BJ (cell line): ENCODE measurements around the gene UBR3. TPM values are rescaled to one million over a fixed set of nuclear protein-coding genes. Genes with fewer than 3 reads are reported as not detected.
"Not testable (repeated sequence)": the region's sequence is repeated elsewhere in the genome, so short reads cannot be mapped to it uniquely, and the experiment has no call there.

Experiments
- CTCF ChIA-PET: fragments of 350-600 bp; formaldehyde crosslinking; extraction: SDS; loops from one replicate; lab custom pipeline; 2021; ENCODE audit warnings: antibody characterized with exemption, inconsistent platforms; lab: Yijun Ruan, JAX
- POLR2A ChIA-PET: fragments of 300-600 bp; sonication (Branson Sonifier 250); formaldehyde crosslinking; extraction: SDS; loops from one replicate; lab custom pipeline; 2021; ENCODE audit warnings: antibody characterized with exemption; lab: Charles Lee
- DNase-seq: peaks from one replicate; pipeline ENCODE4 v3.0.0-alpha.2; 2011; ENCODE audit warnings: low read depth
- H3K27me3 ChIP-seq: 2 replicates; pipeline ENCODE4 v1.6.0; 2011; ENCODE audit warnings: low read length; ENCODE audit not compliant: control insufficient read depth, insufficient read depth
- H3K36me3 ChIP-seq: 2 replicates; pipeline ENCODE4 v1.5.1; 2011; ENCODE audit warnings: low read length; ENCODE audit not compliant: control insufficient read depth, insufficient read depth
- H3K4me3 ChIP-seq: 2 replicates; pipeline ENCODE4 v1.5.1; 2011; ENCODE audit warnings: low read depth, mild to moderate bottlenecking, control low read depth, low read length
- CTCF ChIP-seq: IDR thresholded peaks from 2 replicates; pipeline ENCODE4 v1.5.1; 2011; ENCODE audit warnings: low read depth, mild to moderate bottlenecking, control low read depth, inconsistent platforms, low read length, moderate library complexity; ENCODE audit not compliant: insufficient read depth
- polyA plus RNA-seq: library from polyadenylated mRNA; depleted of rRNA; stranded (reverse); fragments of >200 nt; gene quantifications from 2 replicates; pipeline ENCODE4 v1.2.3, GENCODE V29; 2011

Gene UBR3
- polyA plus RNA-seq, 1 experiment = 7.5 TPM

DNA sequence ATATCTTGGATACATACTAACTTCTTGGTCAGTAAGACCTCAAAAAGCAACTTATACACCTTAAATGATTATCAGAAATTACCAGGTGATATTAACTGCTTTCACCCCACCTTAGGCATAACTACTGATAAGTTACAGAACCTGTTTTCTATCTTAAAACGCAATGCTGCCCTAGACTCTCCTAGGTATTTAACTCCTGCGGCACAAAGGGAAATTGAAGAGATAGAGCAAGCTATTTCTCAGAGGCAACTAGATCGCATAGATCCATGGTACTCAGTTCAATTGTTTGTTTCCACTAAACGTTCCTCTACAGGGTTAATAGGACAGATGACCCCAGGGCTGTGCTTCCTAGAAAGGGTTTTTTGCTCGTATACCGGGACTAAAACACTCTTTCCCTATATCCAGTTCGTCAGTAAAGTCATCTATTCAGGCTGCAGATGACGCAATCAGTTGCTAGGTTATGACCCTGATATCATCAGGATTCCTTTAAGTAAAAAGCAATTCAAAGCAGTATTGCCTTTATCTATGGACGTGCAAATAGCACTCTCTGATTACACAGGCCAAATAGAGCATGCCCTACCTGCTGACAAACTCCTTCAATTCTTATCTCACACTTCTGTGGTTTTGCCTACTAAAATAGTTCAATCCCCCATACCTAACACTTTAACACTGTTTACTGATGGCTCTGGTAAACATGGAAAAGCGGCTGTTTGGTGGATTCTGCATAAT, 288.4 kb downstream of the UBR3 start:
- ChIA-PET CTCF (no interaction called here), POLR2A (no interaction called here)
- Histone ChIP-seq H3K36me3 (no peaks in the 10 kb centered on the region), H3K27me3 (no peaks in the 10 kb centered on the region; the same call in 1 of the 2 replicates), H3K4me3 (no peak overlapping the region)
- no peak for DNase-seq
- no peak for TF ChIP-seq CTCF

GRCh38 chr2:170118641-170119040, 291.4 kb downstream of the UBR3 start:
- Histone ChIP-seq H3K36me3 (no peaks in the 10 kb centered on the region), H3K4me3 (no peak overlapping the region), H3K27me3 (no peaks in the 10 kb centered on the region; the same call in 1 of the 2 replicates)
- POLR2A ChIA-PET = no interaction called here
- CTCF ChIA-PET = no interaction called here
- no peak for DNase-seq
- TF ChIP-seq CTCF = no peak

DNA sequence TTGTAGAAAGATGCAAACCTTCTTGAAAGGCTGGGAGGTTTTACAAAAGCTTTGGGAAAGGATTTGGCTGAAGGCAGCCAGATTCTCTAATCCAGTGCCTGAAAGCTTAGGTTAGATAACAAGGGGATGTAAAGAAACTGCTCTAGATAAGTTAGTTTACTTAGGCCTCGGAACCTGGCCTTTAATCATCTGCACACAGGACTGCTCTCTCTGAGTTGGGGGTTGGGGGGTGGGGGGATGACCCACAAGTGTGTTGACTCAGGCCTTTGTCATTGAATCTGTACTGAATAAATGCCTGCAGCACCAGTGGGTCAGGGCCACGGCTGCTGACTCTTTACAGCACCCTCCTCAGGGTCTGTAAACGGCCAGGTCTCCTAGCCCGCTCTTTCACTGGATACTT, 292.1 kb downstream of the UBR3 start:
- H3K4me3 ChIP-seq, POLR2A ChIA-PET, CTCF ChIA-PET, H3K27me3 ChIP-seq, H3K36me3 ChIP-seq, DNase-seq: not testable (repeated sequence)

DNA sequence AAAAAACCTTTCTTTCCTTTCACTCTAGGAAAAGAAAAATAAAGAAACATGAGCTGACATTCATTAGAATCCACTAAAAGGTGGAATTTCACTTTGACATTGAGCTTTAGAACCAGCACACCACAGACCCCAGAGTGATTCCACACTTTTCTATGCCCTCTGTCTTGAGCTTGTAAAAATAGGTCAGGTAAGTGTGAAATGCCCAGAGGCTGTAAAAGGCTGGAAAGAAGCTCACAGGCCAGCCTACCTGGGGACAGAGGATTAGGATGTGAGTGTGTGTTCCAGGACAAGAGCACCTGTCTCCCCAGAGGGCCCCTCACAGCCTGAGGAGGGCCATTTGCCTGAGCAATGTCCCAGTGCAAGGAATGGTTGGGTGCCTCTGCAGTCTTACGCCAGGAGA, 294.4 kb downstream of the UBR3 start:
- no peak for TF ChIP-seq CTCF
- Histone ChIP-seq H3K4me3 (no peak overlapping the region), H3K36me3 (no peaks in the 10 kb centered on the region), H3K27me3 (no peaks in the 10 kb centered on the region)
- ChIA-PET CTCF (interaction anchor here (1.0 kb wide), 1 partner anchor 35 kb away, joined by 3 read pairs; no protein-coding TSS in a partner anchor), POLR2A (no interaction called here)
- DNase-seq = no peak

- H3K4me3 ChIP-seq = no peak overlapping the region
- no peak for DNase-seq
- no peaks in the 10 kb centered on the region for H3K36me3 ChIP-seq
- no peak for TF ChIP-seq CTCF
- H3K27me3 ChIP-seq = no peaks in the 10 kb centered on the region
- CTCF ChIA-PET = interaction anchor here (0.8 kb wide), 1 partner anchor 38 kb away, joined by 3 read pairs; no protein-coding TSS in a partner anchor
- POLR2A ChIA-PET = no interaction called here
These were observed 295.8 kb downstream of the UBR3 start for GRCh38 chr2:170122883-170123547.
